ENCODE measurements around the gene PRKG1. TPM values are rescaled to one million over a fixed set of nuclear protein-coding genes. Genes with fewer than 3 reads are reported as not detected.
"Not testable (repeated sequence)": the region's sequence is repeated elsewhere in the genome, so short reads cannot be mapped to it uniquely, and the experiment has no call there.

The PRKG1 gene
- total RNA-seq, 2 experiments from 2014 or later: not detected

- no peak for DNase-seq
- Mint-ChIP-seq H3K9me3 (ENCODE audit: low read depth) (no peaks in the 10 kb centered on the region), H3K36me3 (no peaks in the 10 kb centered on the region), H3K4me3 (no peak overlapping the region), H3K27me3 (no peaks in the 10 kb centered on the region), H3K4me1 (no peaks in the 10 kb centered on the region), H3K27ac (no peak overlapping the region)
- no peak for ATAC-seq
- CTCF ChIA-PET: interaction anchor here (1.0 to 1.3 kb wide), 2 partner anchors 12 to 246 kb away, joined by 3 read pairs; no protein-coding TSS in a partner anchor
Measured at GRCh38 chr10:52216852-52217251, 1142.6 kb downstream of the PRKG1 start.

- no peak for ATAC-seq
- Mint-ChIP-seq H3K4me3 (no peak overlapping the region), H3K27me3 (no peaks in the 10 kb centered on the region), H3K27ac (no peak overlapping the region), H3K36me3 (no peaks in the 10 kb centered on the region), H3K9me3 (ENCODE audit: low read depth) (no peaks in the 10 kb centered on the region), H3K4me1 (no peaks in the 10 kb centered on the region)
- CTCF ChIA-PET: no interaction called here
- DNase-seq: no peak
Measured at GRCh38 chr10:52217531-52217930, 1143.2 kb downstream of the PRKG1 start.

GRCh38 chr10:52220947-52221346, 1146.7 kb downstream of the PRKG1 start:
- DNase-seq (no peak), ATAC-seq (no peak)
- H3K9me3 Mint-ChIP-seq (ENCODE audit: low read depth): no peaks in the 10 kb centered on the region
- H3K36me3 Mint-ChIP-seq: no peaks in the 10 kb centered on the region
- no peak overlapping the region for H3K27ac Mint-ChIP-seq
- no peaks in the 10 kb centered on the region for H3K27me3 Mint-ChIP-seq
- H3K4me3 Mint-ChIP-seq: no peak overlapping the region
- CTCF ChIA-PET: no interaction called here
- no peaks in the 10 kb centered on the region for H3K4me1 Mint-ChIP-seq

GRCh38 chr10:52221923-52222322, 1147.6 kb downstream of the PRKG1 start:
- Mint-ChIP-seq H3K36me3 (no peaks in the 10 kb centered on the region), H3K9me3 (ENCODE audit: low read depth) (no peaks in the 10 kb centered on the region), H3K27ac (no peak overlapping the region), H3K4me1 (no peaks in the 10 kb centered on the region), H3K4me3 (no peak overlapping the region), H3K27me3 (no peaks in the 10 kb centered on the region)
- DNase-seq (no peak), ATAC-seq (no peak)
- CTCF ChIA-PET: no interaction called here

- no peaks in the 10 kb centered on the region for H3K4me1 Mint-ChIP-seq
- no peaks in the 10 kb centered on the region for H3K36me3 Mint-ChIP-seq
- DNase-seq (no peak), ATAC-seq (no peak)
- H3K4me3 Mint-ChIP-seq: no peak overlapping the region
- H3K27me3 Mint-ChIP-seq: no peaks in the 10 kb centered on the region
- no peaks in the 10 kb centered on the region for H3K9me3 Mint-ChIP-seq (ENCODE audit: low read depth)
- H3K27ac Mint-ChIP-seq: no peak overlapping the region
- CTCF ChIA-PET: no interaction called here
Measured at GRCh38 chr10:52226197-52226847, 1152.0 kb downstream of the PRKG1 start.

- ATAC-seq (no peak), DNase-seq (no peak)
- no peaks in the 10 kb centered on the region for H3K4me1 Mint-ChIP-seq
- H3K27ac Mint-ChIP-seq: no peak overlapping the region
- no peaks in the 10 kb centered on the region for H3K9me3 Mint-ChIP-seq (ENCODE audit: low read depth)
- CTCF ChIA-PET: interaction anchor here (0.9 kb wide), 1 partner anchor 12 kb away, joined by 3 read pairs; no protein-coding TSS in a partner anchor
- H3K27me3 Mint-ChIP-seq: peaks cover 12% of the 10 kb centered on the region
- H3K4me3 Mint-ChIP-seq: no peak overlapping the region
- H3K36me3 Mint-ChIP-seq: no peaks in the 10 kb centered on the region
Measured at GRCh38 chr10:52228556-52228955, 1154.3 kb downstream of the PRKG1 start.

- Mint-ChIP-seq H3K36me3 (no peaks in the 10 kb centered on the region), H3K27me3 (peaks cover 12% of the 10 kb centered on the region), H3K4me1 (no peaks in the 10 kb centered on the region), H3K9me3 (ENCODE audit: low read depth) (no peaks in the 10 kb centered on the region), H3K4me3 (no peak overlapping the region), H3K27ac (no peak overlapping the region)
- no peak for DNase-seq
- CTCF ChIA-PET: interaction anchor here (0.9 kb wide), 1 partner anchor 13 kb away, joined by 3 read pairs; no protein-coding TSS in a partner anchor
- ATAC-seq: no peak
Measured at GRCh38 chr10:52229291-52229931, 1155.1 kb downstream of the PRKG1 start.

GRCh38 chr10:52232561-52233350, 1158.5 kb downstream of the PRKG1 start:
- H3K9me3 Mint-ChIP-seq (ENCODE audit: low read depth): no peaks in the 10 kb centered on the region
- CTCF ChIA-PET: no interaction called here
- H3K27me3 Mint-ChIP-seq: peaks cover 12% of the 10 kb centered on the region
- no peaks in the 10 kb centered on the region for H3K36me3 Mint-ChIP-seq
- no peaks in the 10 kb centered on the region for H3K4me1 Mint-ChIP-seq
- H3K27ac Mint-ChIP-seq: no peak overlapping the region
- DNase-seq: no peak
- H3K4me3 Mint-ChIP-seq: no peak overlapping the region
- no peak for ATAC-seq

GRCh38 chr10:52233351-52233991, 1159.2 kb downstream of the PRKG1 start:
- H3K9me3 Mint-ChIP-seq (ENCODE audit: low read depth); ATAC-seq; H3K36me3 Mint-ChIP-seq; H3K4me1 Mint-ChIP-seq; H3K27ac Mint-ChIP-seq; CTCF ChIA-PET; DNase-seq; H3K4me3 Mint-ChIP-seq: not testable (repeated sequence)
- peaks cover 12% of the 10 kb centered on the region for H3K27me3 Mint-ChIP-seq

GRCh38 chr10:52239771-52240170, 1165.5 kb downstream of the PRKG1 start:
- no peaks in the 10 kb centered on the region for H3K4me1 Mint-ChIP-seq
- CTCF ChIA-PET: no interaction called here
- H3K36me3 Mint-ChIP-seq: no peaks in the 10 kb centered on the region
- H3K27ac Mint-ChIP-seq: no peak overlapping the region
- no peaks in the 10 kb centered on the region for H3K27me3 Mint-ChIP-seq
- H3K9me3 Mint-ChIP-seq (ENCODE audit: low read depth): no peaks in the 10 kb centered on the region
- DNase-seq (no peak), ATAC-seq (no peak)
- H3K4me3 Mint-ChIP-seq: no peak overlapping the region

- no peak for ATAC-seq
- DNase-seq: no peak
- H3K27me3 Mint-ChIP-seq: no peaks in the 10 kb centered on the region
- H3K4me3 Mint-ChIP-seq: no peak overlapping the region
- CTCF ChIA-PET: no interaction called here
- H3K27ac Mint-ChIP-seq: no peak overlapping the region
- H3K4me1 Mint-ChIP-seq: no peaks in the 10 kb centered on the region
- H3K36me3 Mint-ChIP-seq: no peaks in the 10 kb centered on the region
- H3K9me3 Mint-ChIP-seq (ENCODE audit: low read depth): no peaks in the 10 kb centered on the region
Measured at GRCh38 chr10:52245547-52245946, 1171.3 kb downstream of the PRKG1 start.

- ATAC-seq, H3K27me3 Mint-ChIP-seq, CTCF ChIA-PET: not testable (repeated sequence)
Measured at GRCh38 chr10:52247929-52248328, 1173.6 kb downstream of the PRKG1 start.

GRCh38 chr10:52248697-52249306, 1174.5 kb downstream of the PRKG1 start:
- Mint-ChIP-seq H3K9me3 (ENCODE audit: low read depth) (no peaks in the 10 kb centered on the region), H3K4me3 (no peak overlapping the region), H3K27me3 (no peaks in the 10 kb centered on the region), H3K27ac (no peak overlapping the region), H3K4me1 (no peaks in the 10 kb centered on the region), H3K36me3 (no peaks in the 10 kb centered on the region)
- no peak for ATAC-seq
- CTCF ChIA-PET: no interaction called here
- DNase-seq: no peak

More at GRCh38 chr10:52247929-52248328, 1173.6 kb downstream of the PRKG1 start:
- not testable (repeated sequence) for H3K36me3 Mint-ChIP-seq; DNase-seq; H3K27ac Mint-ChIP-seq; H3K4me3 Mint-ChIP-seq; H3K9me3 Mint-ChIP-seq (ENCODE audit: low read depth); H3K4me1 Mint-ChIP-seq

Data from activated CD8-positive, alpha-beta memory T cell treated with anti-CD3 and anti-CD28 coated beads, Interleukin-2, amount 10 ng/mL, durations not matched to agents 7 days and 5 days (primary cell).